Activated naive CD4-positive, alpha-beta T cell treated with anti-CD3 and anti-CD28 coated beads, Interleukin-2, amount 50 U/mL, for 24 hours (primary cell): Measurements from ENCODE around the gene CCDC93.

Experiments
- H3K27ac Mint-ChIP-seq: one replicate; pipeline ENCODE4 v1.8.0; 2021; ENCODE audit warnings: mild to moderate bottlenecking, mixed read lengths
- H3K27me3 Mint-ChIP-seq: one replicate; pipeline ENCODE4 v1.8.0; 2021; ENCODE audit warnings: mixed read lengths
- H3K36me3 Mint-ChIP-seq: one replicate; pipeline ENCODE4 v1.8.0; 2021; ENCODE audit warnings: mixed read lengths
- H3K4me1 Mint-ChIP-seq: one replicate; pipeline ENCODE4 v1.8.0; 2021; ENCODE audit warnings: mixed read lengths
- H3K4me3 Mint-ChIP-seq: one replicate; pipeline ENCODE4 v1.8.0; 2021; ENCODE audit warnings: mild to moderate bottlenecking, mixed read lengths
- H3K9me3 Mint-ChIP-seq: one replicate; pipeline ENCODE4 v1.8.0; 2021; ENCODE audit warnings: mixed read lengths

CCDC93 gene

DNA sequence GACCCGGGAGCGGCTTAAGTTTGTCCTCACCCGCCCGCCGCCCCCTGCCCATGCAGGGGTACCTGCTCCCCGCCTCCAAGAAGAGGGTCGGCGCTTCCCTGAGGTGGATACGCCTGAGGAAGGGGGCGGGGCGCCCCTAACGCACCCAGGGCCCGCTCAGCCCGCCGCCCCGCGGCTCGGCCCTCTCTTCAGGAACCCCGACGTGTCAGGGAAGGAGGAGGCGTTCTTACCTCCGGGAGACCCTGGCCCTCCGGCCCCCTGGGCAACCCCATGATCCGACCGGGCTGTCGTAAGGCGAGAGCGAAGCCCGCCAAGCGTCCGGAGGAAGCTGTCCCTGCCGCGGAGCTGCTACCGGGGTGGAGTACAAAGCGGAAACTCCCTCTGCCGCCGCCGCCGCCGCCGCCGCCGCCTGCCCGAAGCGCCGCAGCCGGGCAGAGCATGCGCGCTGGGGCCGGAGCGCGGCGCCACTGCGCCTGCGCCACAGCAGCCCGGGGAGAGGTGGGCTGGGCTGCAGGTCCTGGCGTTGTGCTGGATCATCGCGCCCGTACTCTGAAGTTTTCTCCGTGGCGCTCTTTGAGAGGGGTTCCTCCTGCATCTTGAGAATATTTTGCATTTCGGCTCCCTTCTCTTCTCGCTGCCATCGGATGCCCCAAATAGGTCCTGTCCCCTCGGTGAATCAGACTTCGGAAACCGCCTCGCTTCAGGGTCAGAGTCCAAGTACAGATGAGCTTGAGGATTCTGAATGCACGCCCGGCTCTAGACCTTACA lies at the start of gene CCDC93:
CCDC93 (minus strand) TSS at position 347 of the 768 bp plus-strand sequence; CDS start at position 272, 75 bp downstream.
- H3K9me3 Mint-ChIP-seq = no peaks in the 10 kb centered on the region
- peak within 1 kb of the TSS; percentile 92 for H3K4me3 Mint-ChIP-seq
- H3K4me1 Mint-ChIP-seq = peaks cover 45% of the 10 kb centered on the region
- peak within 1 kb of the TSS; percentile 84 for H3K27ac Mint-ChIP-seq
- no peaks in the 10 kb centered on the region for H3K36me3 Mint-ChIP-seq
- H3K27me3 Mint-ChIP-seq = no peaks in the 10 kb centered on the region

- Mint-ChIP-seq H3K27me3 (peaks cover 6% of the 10 kb centered on the region), H3K9me3 (no peaks in the 10 kb centered on the region), H3K4me1 (no peaks in the 10 kb centered on the region)
These were observed 48.8 kb upstream of the CCDC93 start for GRCh38 chr2:118062669-118063068.

GRCh38 chr2:118062048-118062447 lies 48.2 kb upstream of the CCDC93 start:
- no peak overlapping the region for H3K4me3 Mint-ChIP-seq
- H3K9me3 Mint-ChIP-seq = no peaks in the 10 kb centered on the region
- no peak overlapping the region for H3K27ac Mint-ChIP-seq
- H3K36me3 Mint-ChIP-seq = no peaks in the 10 kb centered on the region
- peaks cover 12% of the 10 kb centered on the region for H3K27me3 Mint-ChIP-seq
- no peaks in the 10 kb centered on the region for H3K4me1 Mint-ChIP-seq

More at GRCh38 chr2:118062669-118063068, 48.8 kb upstream of the CCDC93 start:
- no peaks in the 10 kb centered on the region for H3K36me3 Mint-ChIP-seq
- no peak overlapping the region for H3K4me3 Mint-ChIP-seq
- H3K27ac Mint-ChIP-seq = no peak overlapping the region

DNA sequence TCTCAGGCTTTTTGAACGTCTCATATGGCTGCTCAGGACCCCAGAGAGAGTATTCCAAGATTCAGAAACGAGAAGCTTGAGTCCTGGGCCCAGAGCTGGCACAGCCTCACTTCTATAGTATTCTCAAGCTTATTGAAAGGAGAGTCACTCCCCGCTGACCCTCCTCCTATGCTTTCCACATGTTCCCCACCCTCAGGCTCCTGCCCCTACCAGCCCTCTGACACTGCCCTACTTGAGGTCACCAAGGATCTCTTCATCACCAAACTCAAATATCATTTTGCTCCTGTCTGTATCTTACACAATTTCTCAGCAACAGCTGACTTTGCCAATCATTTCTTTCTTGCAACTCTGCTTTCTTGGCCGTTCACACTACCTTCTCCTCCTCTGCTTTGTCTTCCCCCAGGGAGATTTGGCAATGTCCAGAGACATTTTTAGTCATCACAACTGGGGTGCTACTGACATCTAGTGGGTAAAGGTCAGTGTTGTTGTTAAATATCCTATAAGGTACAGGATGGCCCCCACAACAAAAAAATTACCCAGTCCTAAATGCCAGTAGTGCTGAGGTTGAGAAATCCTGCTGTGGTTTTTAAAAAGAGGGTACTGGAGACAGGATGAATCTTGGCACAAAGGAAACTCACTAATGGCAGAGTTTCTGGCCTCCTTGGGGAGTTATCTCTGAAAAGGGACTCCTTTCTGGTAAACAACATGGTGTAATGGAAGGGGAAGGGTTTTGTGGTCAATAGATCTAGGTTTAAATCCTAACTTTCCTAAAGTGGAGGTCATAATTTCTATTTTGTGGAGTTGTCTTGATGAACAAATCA lies 47.5 kb upstream of the CCDC93 start:
- H3K27ac Mint-ChIP-seq = no peak overlapping the region
- H3K36me3 Mint-ChIP-seq = no peaks in the 10 kb centered on the region
- H3K4me1 Mint-ChIP-seq = no peaks in the 10 kb centered on the region
- peaks cover 12% of the 10 kb centered on the region for H3K27me3 Mint-ChIP-seq
- no peak overlapping the region for H3K4me3 Mint-ChIP-seq
- H3K9me3 Mint-ChIP-seq = no peaks in the 10 kb centered on the region

- H3K36me3 Mint-ChIP-seq = no peaks in the 10 kb centered on the region
- H3K9me3 Mint-ChIP-seq = no peaks in the 10 kb centered on the region
- H3K27ac Mint-ChIP-seq = no peak overlapping the region
- H3K4me1 Mint-ChIP-seq = no peaks in the 10 kb centered on the region
- H3K27me3 Mint-ChIP-seq = peaks cover 20% of the 10 kb centered on the region
- H3K4me3 Mint-ChIP-seq = no peak overlapping the region
These were observed 46.1 kb upstream of the CCDC93 start for GRCh38 chr2:118059919-118060478.

DNA sequence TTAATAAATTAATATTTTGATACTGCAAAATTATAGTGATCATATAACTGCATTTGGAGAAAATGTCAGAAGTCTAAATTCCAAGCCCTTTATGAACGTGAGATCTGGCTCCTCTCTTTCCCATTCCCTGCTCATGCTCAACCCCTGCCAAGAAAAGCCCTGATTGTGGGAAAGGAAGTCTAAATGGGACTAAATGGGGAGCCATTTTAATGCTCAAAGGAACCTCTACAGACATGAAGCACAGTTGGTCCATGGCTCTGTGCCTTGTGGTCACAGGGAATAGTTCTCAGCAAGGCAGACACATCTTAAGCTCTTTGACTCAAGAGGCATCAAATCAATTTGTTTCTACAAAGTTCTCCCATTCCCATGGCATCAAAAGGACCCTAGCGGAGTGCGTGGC lies 45.1 kb upstream of the CCDC93 start:
- Mint-ChIP-seq H3K27ac (no peak overlapping the region), H3K4me3 (no peak overlapping the region), H3K36me3 (no peaks in the 10 kb centered on the region), H3K9me3 (no peaks in the 10 kb centered on the region), H3K4me1 (no peaks in the 10 kb centered on the region), H3K27me3 (peaks cover 23% of the 10 kb centered on the region)

GRCh38 chr2:118056801-118057200 lies 42.9 kb upstream of the CCDC93 start:
- Mint-ChIP-seq H3K27me3 (peaks cover 30% of the 10 kb centered on the region), H3K36me3 (no peaks in the 10 kb centered on the region), H3K27ac (no peak overlapping the region), H3K4me3 (no peak overlapping the region), H3K4me1 (no peaks in the 10 kb centered on the region), H3K9me3 (no peaks in the 10 kb centered on the region)

GRCh38 chr2:118056165-118056534 lies 42.3 kb upstream of the CCDC93 start:
- Mint-ChIP-seq H3K27me3 (peaks cover 30% of the 10 kb centered on the region), H3K9me3 (no peaks in the 10 kb centered on the region), H3K4me3 (no peak overlapping the region), H3K36me3 (no peaks in the 10 kb centered on the region), H3K27ac (no peak overlapping the region), H3K4me1 (no peaks in the 10 kb centered on the region)

- Mint-ChIP-seq H3K36me3 (no peaks in the 10 kb centered on the region), H3K4me3 (no peak overlapping the region), H3K27me3 (peaks cover 34% of the 10 kb centered on the region), H3K9me3 (no peaks in the 10 kb centered on the region), H3K27ac (no peak overlapping the region), H3K4me1 (no peaks in the 10 kb centered on the region)
These were observed 41.8 kb upstream of the CCDC93 start for GRCh38 chr2:118055512-118056164.

GRCh38 chr2:118054213-118055008 lies 40.5 kb upstream of the CCDC93 start:
- H3K4me1 Mint-ChIP-seq = no peaks in the 10 kb centered on the region
- H3K27me3 Mint-ChIP-seq = peaks cover 38% of the 10 kb centered on the region
- H3K9me3 Mint-ChIP-seq = no peaks in the 10 kb centered on the region
- no peak overlapping the region for H3K4me3 Mint-ChIP-seq
- H3K27ac Mint-ChIP-seq = no peak overlapping the region
- no peaks in the 10 kb centered on the region for H3K36me3 Mint-ChIP-seq

DNA sequence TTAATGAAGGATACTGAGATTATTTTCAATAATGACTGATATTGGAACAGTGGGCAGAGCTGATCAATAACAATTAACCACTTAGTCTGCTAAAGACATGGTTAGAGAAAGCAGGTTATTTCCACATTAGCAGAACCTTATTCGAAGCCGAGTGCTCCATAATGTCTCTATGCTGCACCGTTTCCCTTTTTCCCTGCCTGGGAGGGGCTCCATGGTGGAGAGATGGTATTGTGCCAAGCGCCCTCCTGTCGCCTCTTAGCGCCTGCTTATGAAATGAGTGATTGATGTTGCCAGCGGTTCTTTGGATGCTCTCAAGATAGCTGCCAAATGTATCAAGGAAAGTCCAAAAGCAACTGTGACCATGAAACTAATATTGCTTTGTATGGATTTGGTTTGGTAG lies 39.8 kb upstream of the CCDC93 start:
- Mint-ChIP-seq H3K27me3 (peaks cover 41% of the 10 kb centered on the region), H3K4me1 (no peaks in the 10 kb centered on the region), H3K36me3 (no peaks in the 10 kb centered on the region), H3K9me3 (no peaks in the 10 kb centered on the region), H3K4me3 (no peak overlapping the region), H3K27ac (no peak overlapping the region)

DNA sequence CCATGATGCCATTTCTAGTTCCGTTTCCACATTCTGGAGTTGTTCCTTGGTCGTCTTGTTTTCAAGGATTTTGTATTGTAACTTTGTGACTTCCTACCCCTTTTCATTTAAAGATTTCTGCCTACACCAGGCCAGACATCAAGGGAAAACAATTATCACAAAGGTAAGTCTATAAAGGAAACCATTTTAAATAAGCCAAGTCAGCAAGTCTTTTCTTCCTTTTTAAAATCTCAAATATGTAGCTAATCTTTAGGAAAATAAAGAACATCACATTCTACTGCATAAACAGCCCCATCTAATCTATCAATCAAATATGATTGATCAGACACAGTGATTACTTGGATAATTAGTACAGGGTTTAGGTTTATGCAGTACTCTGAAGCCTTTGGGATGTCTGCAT lies 38.6 kb upstream of the CCDC93 start:
- H3K27me3 Mint-ChIP-seq = peaks cover 43% of the 10 kb centered on the region

GRCh38 chr2:118051826-118052358 lies 38.0 kb upstream of the CCDC93 start:
- H3K27ac Mint-ChIP-seq = no peak overlapping the region
- no peaks in the 10 kb centered on the region for H3K9me3 Mint-ChIP-seq
- no peaks in the 10 kb centered on the region for H3K4me1 Mint-ChIP-seq
- H3K4me3 Mint-ChIP-seq = no peak overlapping the region
- H3K27me3 Mint-ChIP-seq = peaks cover 42% of the 10 kb centered on the region
- H3K36me3 Mint-ChIP-seq = no peaks in the 10 kb centered on the region

More for the DNA sequence above, 38.6 kb upstream of the CCDC93 start:
- Mint-ChIP-seq H3K4me1 (no peaks in the 10 kb centered on the region), H3K27ac (no peak overlapping the region), H3K36me3 (no peaks in the 10 kb centered on the region), H3K4me3 (no peak overlapping the region), H3K9me3 (no peaks in the 10 kb centered on the region)

DNA sequence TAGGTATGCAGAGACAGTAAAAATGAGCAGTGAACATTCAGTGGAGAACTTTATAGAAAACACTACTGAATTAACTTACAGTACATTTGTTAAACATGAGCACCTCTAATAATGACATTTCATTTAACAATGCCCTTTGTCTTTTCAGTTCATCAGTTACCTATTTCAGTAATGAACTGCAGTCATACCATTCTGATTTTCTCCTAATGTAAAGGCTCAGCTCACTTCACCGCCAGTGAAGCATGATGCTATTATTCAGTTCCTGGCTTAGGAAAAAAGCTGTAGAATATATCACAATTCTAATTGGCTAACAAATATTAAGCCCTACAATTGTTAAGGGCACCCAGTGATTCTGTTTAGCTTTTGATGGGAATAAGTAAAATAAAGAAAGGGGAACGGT lies 37.1 kb upstream of the CCDC93 start:
- H3K27me3 Mint-ChIP-seq = peaks cover 42% of the 10 kb centered on the region
- no peaks in the 10 kb centered on the region for H3K36me3 Mint-ChIP-seq
- no peak overlapping the region for H3K27ac Mint-ChIP-seq
- H3K4me1 Mint-ChIP-seq = no peaks in the 10 kb centered on the region
- H3K4me3 Mint-ChIP-seq = no peak overlapping the region
- no peaks in the 10 kb centered on the region for H3K9me3 Mint-ChIP-seq

GRCh38 chr2:118050386-118050785 lies 36.5 kb upstream of the CCDC93 start:
- Mint-ChIP-seq H3K4me1 (no peaks in the 10 kb centered on the region), H3K36me3 (no peaks in the 10 kb centered on the region), H3K27me3 (peaks cover 36% of the 10 kb centered on the region), H3K9me3 (no peaks in the 10 kb centered on the region), H3K4me3 (no peak overlapping the region), H3K27ac (no peak overlapping the region)
